ENCODE measurements around the gene TTC28.
"Not testable (repeated sequence)": the region's sequence is repeated elsewhere in the genome, so short reads cannot be mapped to it uniquely, and the experiment has no call there.

The TTC28 gene

GRCh38 chr22:28179392-28179791, 500.2 kb downstream of the TTC28 start:
- FAIRE-seq, result no peak

GRCh38 chr22:28175730-28176492, 503.7 kb downstream of the TTC28 start:
- no peak for FAIRE-seq

- no peak for FAIRE-seq
These were observed 505.1 kb downstream of the TTC28 start for GRCh38 chr22:28174509-28174908.

GRCh38 chr22:28172892-28173670, 506.6 kb downstream of the TTC28 start:
- no peak for FAIRE-seq

- FAIRE-seq, result no peak
These were observed 507.9 kb downstream of the TTC28 start for GRCh38 chr22:28171712-28172111.

GRCh38 chr22:28171115-28171514, 508.5 kb downstream of the TTC28 start:
- no peak for FAIRE-seq

- FAIRE-seq, result not testable (repeated sequence)
These were observed 510.3 kb downstream of the TTC28 start for GRCh38 chr22:28169314-28169713.

- FAIRE-seq, result no peak
These were observed 523.8 kb downstream of the TTC28 start for GRCh38 chr22:28155808-28156207.

- FAIRE-seq, result no peak
These were observed 524.8 kb downstream of the TTC28 start for GRCh38 chr22:28154861-28155260.

GRCh38 chr22:28151151-28151816, 528.4 kb downstream of the TTC28 start:
- FAIRE-seq, result no peak

GRCh38 chr22:28148816-28149465, 530.7 kb downstream of the TTC28 start:
- FAIRE-seq, result no peak

GRCh38 chr22:28147401-28147800, 532.2 kb downstream of the TTC28 start:
- no peak for FAIRE-seq

- FAIRE-seq, result no peak
These were observed 533.0 kb downstream of the TTC28 start for GRCh38 chr22:28146401-28147314.

- no peak for FAIRE-seq
These were observed 535.5 kb downstream of the TTC28 start for GRCh38 chr22:28143961-28144745.

GRCh38 chr22:28143241-28143865, 536.3 kb downstream of the TTC28 start:
- FAIRE-seq, result peak; percentile 84

GRCh38 chr22:28142361-28142961, 537.2 kb downstream of the TTC28 start:
- FAIRE-seq, result peak; percentile 98

GRCh38 chr22:28141614-28142013, 538.0 kb downstream of the TTC28 start:
- FAIRE-seq, result peak; percentile 94

GRCh38 chr22:28139961-28140360, 539.7 kb downstream of the TTC28 start:
- no peak for FAIRE-seq

GRCh38 chr22:28139516-28139915, 540.1 kb downstream of the TTC28 start:
- FAIRE-seq, result no peak

GRCh38 chr22:28137036-28137435, 542.6 kb downstream of the TTC28 start:
- FAIRE-seq, result no peak
